H9 (cell line): ENCODE results near the gene PRSS1. TPM values are rescaled to one million over a fixed set of nuclear protein-coding genes. Genes with fewer than 3 reads are reported as not detected.

Source experiments
- DNase-seq: peaks from one replicate; pipeline ENCODE4 v3.0.0-alpha.2; 2017
- H2AFZ ChIP-seq: one replicate; pipeline ENCODE4 v1.6.1; 2013; ENCODE audit warnings: mild to moderate bottlenecking, low read length, control low read depth, moderate library complexity
- H2AK5ac ChIP-seq: 2 replicates; pipeline ENCODE4 v1.6.1; 2013; ENCODE audit warnings: low read length, control low read depth, mixed read lengths; ENCODE audit not compliant: insufficient read length
- H2BK120ac ChIP-seq: one replicate; pipeline ENCODE4 v1.6.1; 2013; ENCODE audit warnings: low read depth, mild to moderate bottlenecking, low read length, control low read depth, inconsistent platforms; ENCODE audit not compliant: poor library complexity, severe bottlenecking
- H2BK12ac ChIP-seq: 2 replicates; pipeline ENCODE4 v1.6.1; 2013; ENCODE audit warnings: low read length, control low read depth, mixed read lengths, low read depth; ENCODE audit not compliant: insufficient read length
- H2BK15ac ChIP-seq: 2 replicates; pipeline ENCODE4 v1.6.1; 2013; ENCODE audit warnings: low read depth, low read length, control low read depth
- H2BK20ac ChIP-seq: one replicate; pipeline ENCODE4 v1.6.1; 2013; ENCODE audit warnings: low read depth, mild to moderate bottlenecking, low read length, control low read depth, inconsistent platforms; ENCODE audit not compliant: poor library complexity, severe bottlenecking
- H2BK5ac ChIP-seq: 2 replicates; pipeline ENCODE4 v1.6.1; 2013; ENCODE audit warnings: low read length, control low read depth, mixed read lengths; ENCODE audit not compliant: insufficient read length
- H3K14ac ChIP-seq: 2 replicates; pipeline ENCODE4 v1.6.1; 2013; ENCODE audit warnings: low read length, control low read depth; ENCODE audit not compliant: insufficient read depth
- H3K18ac ChIP-seq: 2 replicates; pipeline ENCODE4 v1.6.1; 2013; ENCODE audit warnings: low read depth, mild to moderate bottlenecking, mixed read lengths, low read length, control low read depth; ENCODE audit not compliant: insufficient read length
- H3K23ac ChIP-seq: 2 replicates; pipeline ENCODE4 v1.6.1; 2013; ENCODE audit warnings: low read length, control low read depth, mixed read lengths, low read depth; ENCODE audit not compliant: insufficient read length
- H3K23me2 ChIP-seq: 2 replicates; pipeline ENCODE4 v1.6.1; 2013; ENCODE audit warnings: low read depth, mild to moderate bottlenecking, mixed read lengths, low read length, control low read depth; ENCODE audit not compliant: insufficient read length, poor library complexity, severe bottlenecking
- H3K27ac ChIP-seq: 2 replicates; pipeline ENCODE4 v1.5.1; 2013; ENCODE audit warnings: low read length, control low read depth, mixed read lengths, low read depth; ENCODE audit not compliant: insufficient read length
- H3K27me3 ChIP-seq: 2 replicates; pipeline ENCODE4 v1.6.1; 2013; ENCODE audit warnings: low read length, control low read depth, inconsistent platforms; ENCODE audit not compliant: insufficient read depth
- H3K4ac ChIP-seq: 2 replicates; pipeline ENCODE4 v1.6.1; 2013; ENCODE audit warnings: low read depth, mild to moderate bottlenecking, control low read depth, inconsistent platforms, low read length, moderate library complexity
- H3K4me1 ChIP-seq: 2 replicates; pipeline ENCODE4 v1.6.1; 2013; ENCODE audit warnings: low read length, control low read depth, inconsistent platforms; ENCODE audit not compliant: insufficient read depth
- H3K4me2 ChIP-seq: 2 replicates; pipeline ENCODE4 v1.6.1; 2013; ENCODE audit warnings: low read length, control low read depth, mixed read lengths; ENCODE audit not compliant: insufficient read length, insufficient read depth
- H3K56ac ChIP-seq: 2 replicates; pipeline ENCODE4 v1.6.1; 2013; ENCODE audit warnings: low read depth, mild to moderate bottlenecking, mixed read lengths, low read length, control low read depth; ENCODE audit not compliant: insufficient read length
- H3K79me1 ChIP-seq: 2 replicates; pipeline ENCODE4 v1.6.1; 2013; ENCODE audit warnings: low read depth, mild to moderate bottlenecking, moderate library complexity, low read length, control low read depth, inconsistent platforms; ENCODE audit not compliant: insufficient read depth, poor library complexity, severe bottlenecking
- H3K79me2 ChIP-seq: 2 replicates; pipeline ENCODE4 v1.6.1; 2013; ENCODE audit warnings: low read length, control low read depth, inconsistent platforms; ENCODE audit not compliant: insufficient read depth
- H3K9ac ChIP-seq: 2 replicates; pipeline ENCODE4 v1.6.1; 2013; ENCODE audit warnings: low read length, control low read depth, mixed read lengths; ENCODE audit not compliant: insufficient read length; ENCODE audit errors: extremely low read depth
- H3K9me3 ChIP-seq: one replicate; pipeline ENCODE4 v1.6.1; 2013; ENCODE audit warnings: low read depth, low read length, inconsistent platforms; ENCODE audit not compliant: control insufficient read depth
- H3T11ph ChIP-seq: one replicate; pipeline ENCODE4 v1.6.1; 2013; ENCODE audit warnings: mild to moderate bottlenecking, low read length, control low read depth, inconsistent platforms
- H4K20me1 ChIP-seq: one replicate; pipeline ENCODE4 v1.6.1; 2013; ENCODE audit not compliant: control insufficient read depth, insufficient read length, insufficient read depth
- H4K5ac ChIP-seq: 2 replicates; pipeline ENCODE4 v1.6.1; 2013; ENCODE audit warnings: low read depth, mild to moderate bottlenecking, mixed read lengths, low read length, control low read depth; ENCODE audit not compliant: insufficient read length
- H4K8ac ChIP-seq: replicated peaks from 2 replicates; pipeline ENCODE4 v1.6.1; 2013; ENCODE audit warnings: low read length, control low read depth, mixed read lengths, low read depth; ENCODE audit not compliant: insufficient read length
- H4K91ac ChIP-seq: 2 replicates; pipeline ENCODE4 v1.6.1; 2013; ENCODE audit warnings: low read depth, mild to moderate bottlenecking, moderate library complexity, mixed read lengths, low read length, control low read depth; ENCODE audit not compliant: insufficient read length
- H3K27ac Mint-ChIP-seq, 3 experiments: 2 replicates in 2 of 3; 3 replicates in 1 of 3; pipeline ENCODE4 v1.8.0; 2020 to 2021; ENCODE audit warnings: mixed read lengths in 3 of 3, mild to moderate bottlenecking in 1 of 3, moderate library complexity in 1 of 3
- H3K27me3 Mint-ChIP-seq: 2 replicates; pipeline ENCODE4 v1.8.0; 2021; ENCODE audit warnings: low read depth, mild to moderate bottlenecking, moderate library complexity, mixed read lengths
- H3K36me3 Mint-ChIP-seq, 3 experiments: 2 replicates in 2 of 3; 3 replicates in 1 of 3; pipeline ENCODE4 v1.8.0; 2020 to 2021; ENCODE audit warnings: low read depth in 3 of 3, mixed read lengths in 3 of 3; ENCODE audit not compliant: insufficient read depth in 1 of 3
- H3K4me1 Mint-ChIP-seq, 2 experiments: 2 replicates each; pipeline ENCODE4 v1.8.0; 2020; ENCODE audit warnings: mixed read lengths in 2 of 2
- H3K4me3 Mint-ChIP-seq, 2 experiments: 2 replicates in 1 of 2; 3 replicates in 1 of 2; pipeline ENCODE4 v1.8.0; 2020 to 2021; ENCODE audit warnings: mild to moderate bottlenecking in 2 of 2, mixed read lengths in 2 of 2, moderate library complexity in 1 of 2
- H3K9me3 Mint-ChIP-seq, 2 experiments: 2 replicates in 1 of 2; 3 replicates in 1 of 2; pipeline ENCODE4 v1.8.0; 2020; ENCODE audit warnings: mild to moderate bottlenecking in 2 of 2, mixed read lengths in 2 of 2, moderate library complexity in 1 of 2
- CTCF ChIP-seq: fragments of 200-600 bp; sonication (generic); conservative IDR thresholded peaks from 3 replicates; pipeline ENCODE4 v1.8.0; 2021; ENCODE audit warnings: antibody characterized with exemption, mild to moderate bottlenecking
- WGBS: extraction: QIAGEN DNeasy Blood & Tissue Kit; methylation state at CpG from one replicate; pipeline ENCODE4 v1.1.7; 2013; ENCODE audit warnings: missing lambda C conversion rate, low lambda C conversion rate, mixed read lengths; ENCODE audit not compliant: insufficient read length; ENCODE audit errors: extremely low coverage; 5-methylcytosine and 5-hydroxymethylcytosine counted together
- total RNA-seq: library from RNA; stranded (reverse); gene quantifications from 2 replicates; pipeline ENCODE4 v1.2.1, GENCODE V29; 2021

PRSS1 gene
- total RNA-seq, 1 experiment from 2014 or later, result not detected

GRCh38 chr7:142714375-142714774 lies 34.9 kb upstream of the PRSS1 start:
- H4K91ac ChIP-seq, result no peak overlapping the region
- DNase-seq, result no peak
- H3K79me2 ChIP-seq, result no peaks in the 10 kb centered on the region
- no peak overlapping the region for H3K4me2 ChIP-seq
- H4K8ac ChIP-seq, result no peak overlapping the region
- no peaks in the 10 kb centered on the region for H3K23me2 ChIP-seq
- no peak for TF ChIP-seq CTCF
- H3K79me1 ChIP-seq, result no peaks in the 10 kb centered on the region
- no peak overlapping the region for H3K4ac ChIP-seq
- no peaks in the 10 kb centered on the region for H3K9me3 ChIP-seq
- H3K27ac ChIP-seq, result no peak overlapping the region
- no peak overlapping the region for H2BK120ac ChIP-seq
- no peak overlapping the region for H2BK20ac ChIP-seq
- H3K23ac ChIP-seq, result no peak overlapping the region
- H3K27me3 Mint-ChIP-seq, result no peaks in the 10 kb centered on the region
- H2BK15ac ChIP-seq, result no peak overlapping the region
- H3K9ac ChIP-seq, result no peak overlapping the region
- no peak overlapping the region for H3K27ac Mint-ChIP-seq
- no peak overlapping the region for H3K14ac ChIP-seq
- H4K20me1 ChIP-seq, result no peaks in the 10 kb centered on the region
- H3K4me3 Mint-ChIP-seq, result no peak overlapping the region
- H2BK12ac ChIP-seq, result no peak overlapping the region
- H2AFZ ChIP-seq, result no peak overlapping the region
- H3K4me1 ChIP-seq, result peaks cover 3% of the 10 kb centered on the region; the same call in 1 of the 2 replicates
- H2BK5ac ChIP-seq, result no peak overlapping the region
- H2AK5ac ChIP-seq, result no peak overlapping the region
- no peak overlapping the region for H3K56ac ChIP-seq
- H4K5ac ChIP-seq, result no peak overlapping the region
- no CpG with 5 or more reads among the region's 2 CpGs for WGBS
- H3T11ph ChIP-seq, result no peak overlapping the region
- H3K9me3 Mint-ChIP-seq, result no peaks in the 10 kb centered on the region
- H3K18ac ChIP-seq, result no peak overlapping the region
- H3K4me1 Mint-ChIP-seq, result peaks cover 28 to 31% of the 10 kb centered on the region in 2 experiments
- H3K27me3 ChIP-seq, result no peaks in the 10 kb centered on the region
- no peaks in the 10 kb centered on the region for H3K36me3 Mint-ChIP-seq
